Activated CD8-positive, alpha-beta memory T cell treated with anti-CD3 and anti-CD28 coated beads, Interleukin-2, amount 50 U/mL, for 48 hours (primary cell): ENCODE measurements around the gene ATP5PD.
"Not testable (repeated sequence)": the region's sequence is repeated elsewhere in the genome, so short reads cannot be mapped to it uniquely, and the experiment has no call there.

Experiments
- DNase-seq: peaks from one replicate; pipeline ENCODE4 v3.0.0-alpha.2; 2020

Gene ATP5PD

GRCh38 chr17:75048249-75048878, 1.6 kb upstream of the ATP5PD start:
- no peak for DNase-seq

GRCh38 chr17:75047398-75048098, 779 bp upstream of the ATP5PD start:
- no peak for DNase-seq

DNA sequence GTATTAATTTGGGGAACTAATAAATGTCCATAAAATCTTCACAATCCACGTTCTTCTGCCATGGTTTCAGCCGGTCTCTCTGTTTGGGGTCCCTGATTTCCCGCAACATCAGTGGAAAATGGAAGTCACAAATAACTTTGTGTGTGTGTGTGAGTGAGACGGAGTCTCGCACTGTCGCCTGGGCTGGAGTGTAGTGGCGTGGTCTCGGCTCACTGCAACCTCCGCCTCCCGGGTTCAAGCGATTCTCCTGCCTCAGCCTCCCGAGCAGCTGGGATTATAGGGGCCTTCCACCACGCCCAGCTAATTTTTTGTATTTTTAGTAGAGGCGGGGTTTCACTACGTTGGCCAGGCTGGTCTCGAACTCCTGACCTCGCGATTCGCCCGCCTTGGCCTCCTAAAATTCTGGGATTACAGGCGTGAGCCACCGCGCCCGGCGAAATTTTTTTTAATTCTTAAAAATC, 793 bp downstream of the ATP5PD start:
- peak; percentile 71 for DNase-seq

DNA sequence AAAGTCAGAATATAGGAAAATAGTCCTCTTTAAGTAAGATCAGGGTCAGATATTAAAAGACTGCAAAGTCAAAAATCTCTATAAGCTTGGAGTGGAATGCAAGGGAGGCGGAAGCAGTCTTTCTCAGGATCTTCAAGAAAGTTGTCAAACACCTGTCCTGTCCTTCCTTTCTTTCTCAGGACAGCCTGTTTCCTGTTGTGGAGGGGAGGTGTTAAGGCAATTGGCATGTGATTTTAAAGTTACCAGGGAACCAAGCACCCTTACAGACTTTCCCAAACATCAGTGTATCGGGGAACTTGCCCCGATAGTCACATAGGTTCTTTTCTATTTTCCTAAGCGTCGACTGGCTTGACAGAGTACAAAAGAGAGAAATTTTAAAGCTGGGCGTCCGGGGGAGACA, 2.1 kb downstream of the ATP5PD start:
- DNase-seq, result no peak

DNA sequence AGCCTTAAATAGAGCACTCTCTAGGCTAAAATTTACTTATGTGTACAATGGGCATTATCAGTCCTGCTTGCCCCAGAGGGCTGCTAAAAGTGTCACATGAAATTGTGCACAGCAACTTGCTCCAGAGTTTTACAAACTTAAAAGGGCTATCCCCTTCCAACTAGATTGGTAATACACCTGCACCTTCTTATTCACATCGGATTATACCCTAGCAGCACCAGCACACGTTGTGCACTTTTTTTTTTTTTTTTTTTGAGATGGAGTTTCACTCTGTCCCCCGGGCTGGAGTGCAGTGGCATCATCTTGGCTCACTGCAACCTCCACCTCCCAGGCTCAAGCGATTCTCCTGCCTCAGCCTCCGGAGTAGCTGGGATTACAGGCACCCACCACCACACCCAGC, 3.0 kb downstream of the ATP5PD start:
- not testable (repeated sequence) for DNase-seq

DNA sequence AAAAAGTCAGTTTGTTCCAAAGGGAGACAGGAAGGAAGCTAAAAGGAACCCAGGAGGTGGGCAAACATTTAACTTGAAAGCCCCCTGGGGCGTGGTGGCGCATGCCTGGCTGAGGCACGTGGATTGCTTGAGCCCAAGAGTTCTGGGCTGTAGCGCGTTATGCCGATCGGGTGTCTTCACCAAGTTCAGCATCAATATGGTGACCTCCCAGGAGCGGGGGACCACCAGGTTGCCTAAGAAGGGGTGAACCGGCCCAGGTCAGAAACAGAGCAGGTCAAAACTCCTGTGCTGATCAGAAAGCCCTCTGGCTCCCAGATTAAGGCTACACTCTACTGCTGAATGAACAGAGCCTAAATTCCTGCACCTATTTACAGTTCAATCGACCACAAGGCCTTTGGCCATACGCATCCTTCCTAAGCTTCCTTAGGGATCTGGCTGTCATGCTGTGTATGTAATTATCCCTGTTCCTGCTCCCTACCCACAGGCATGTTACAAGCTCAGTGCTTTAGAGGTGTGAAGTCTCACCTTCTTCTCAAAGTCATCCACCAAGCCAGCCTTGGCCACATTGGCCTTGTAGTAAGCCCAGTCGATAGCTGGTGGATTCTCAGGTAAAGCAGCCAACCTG, 5.0 kb downstream of the ATP5PD start:
- no peak for DNase-seq

GRCh38 chr17:75039238-75039637, 7.5 kb downstream of the ATP5PD start:
- DNase-seq, result no peak

DNA sequence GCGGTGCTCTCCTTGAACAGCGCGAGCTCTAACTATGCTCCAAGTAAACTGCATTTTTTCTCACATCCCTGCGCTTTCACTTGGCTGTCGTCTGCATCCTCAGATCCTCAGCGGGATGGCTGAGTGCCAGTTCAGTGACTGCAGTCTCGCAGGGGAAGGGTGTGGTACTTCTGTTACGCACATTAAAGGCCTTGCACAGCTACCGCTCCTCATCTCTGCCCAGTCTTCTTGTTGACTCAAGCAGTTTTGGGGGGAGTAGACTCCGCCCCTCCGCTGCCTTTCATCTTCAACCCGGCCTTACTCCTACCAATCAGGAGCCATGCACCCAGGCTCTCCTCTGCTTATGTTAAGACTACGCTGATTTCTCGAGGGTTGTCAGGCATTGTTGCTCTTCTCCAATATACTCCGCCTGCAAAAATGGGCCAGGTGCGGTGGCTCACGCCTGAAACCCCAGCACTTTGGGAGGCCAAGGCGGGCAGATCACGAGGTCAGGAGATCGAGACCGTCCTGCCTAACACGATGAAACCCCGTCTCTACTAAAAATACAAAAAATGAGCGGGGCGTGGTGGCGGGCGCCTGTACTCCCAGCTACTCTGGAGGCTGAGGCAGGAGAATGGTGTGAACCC, 10.0 kb downstream of the ATP5PD start:
- peak; percentile 79 for DNase-seq

DNA sequence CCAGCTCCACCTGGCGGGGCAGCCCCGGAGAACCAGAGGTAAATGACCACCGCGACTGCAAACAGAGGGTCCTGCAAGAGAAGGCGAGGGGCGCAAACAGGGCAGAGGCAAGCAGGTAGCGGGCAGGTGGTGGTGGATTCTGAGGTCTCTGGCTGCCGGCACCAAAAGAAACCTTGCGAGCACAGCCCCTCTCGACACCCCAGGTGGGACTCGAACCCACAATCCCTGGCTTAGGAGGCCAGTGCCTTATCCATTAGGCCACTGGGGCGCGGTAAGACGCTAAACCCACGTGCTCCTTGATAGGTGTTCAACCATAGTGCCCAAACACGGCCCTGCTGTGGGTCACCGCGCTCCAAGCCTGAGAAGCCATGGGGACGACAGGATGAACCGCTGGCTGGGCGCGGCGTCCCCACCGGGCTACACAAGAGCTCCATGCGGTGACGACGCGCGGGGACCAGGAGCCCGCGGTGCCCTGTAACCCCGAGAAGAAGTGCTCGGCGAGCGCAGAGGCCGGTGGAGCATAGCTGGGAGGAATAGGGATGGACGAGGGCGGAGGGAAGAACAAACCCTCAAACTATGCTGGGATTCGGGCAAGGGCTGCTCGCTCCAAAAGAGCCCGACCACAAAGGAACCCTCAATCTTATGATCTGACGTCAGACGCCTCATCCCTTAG, 12.4 kb downstream of the ATP5PD start:
- peak; percentile 100 for DNase-seq

- peak; percentile 100 for DNase-seq
These were observed 13.2 kb downstream of the ATP5PD start for GRCh38 chr17:75033346-75034235.

GRCh38 chr17:75032720-75033280, 14.0 kb downstream of the ATP5PD start:
- no peak for DNase-seq

DNA sequence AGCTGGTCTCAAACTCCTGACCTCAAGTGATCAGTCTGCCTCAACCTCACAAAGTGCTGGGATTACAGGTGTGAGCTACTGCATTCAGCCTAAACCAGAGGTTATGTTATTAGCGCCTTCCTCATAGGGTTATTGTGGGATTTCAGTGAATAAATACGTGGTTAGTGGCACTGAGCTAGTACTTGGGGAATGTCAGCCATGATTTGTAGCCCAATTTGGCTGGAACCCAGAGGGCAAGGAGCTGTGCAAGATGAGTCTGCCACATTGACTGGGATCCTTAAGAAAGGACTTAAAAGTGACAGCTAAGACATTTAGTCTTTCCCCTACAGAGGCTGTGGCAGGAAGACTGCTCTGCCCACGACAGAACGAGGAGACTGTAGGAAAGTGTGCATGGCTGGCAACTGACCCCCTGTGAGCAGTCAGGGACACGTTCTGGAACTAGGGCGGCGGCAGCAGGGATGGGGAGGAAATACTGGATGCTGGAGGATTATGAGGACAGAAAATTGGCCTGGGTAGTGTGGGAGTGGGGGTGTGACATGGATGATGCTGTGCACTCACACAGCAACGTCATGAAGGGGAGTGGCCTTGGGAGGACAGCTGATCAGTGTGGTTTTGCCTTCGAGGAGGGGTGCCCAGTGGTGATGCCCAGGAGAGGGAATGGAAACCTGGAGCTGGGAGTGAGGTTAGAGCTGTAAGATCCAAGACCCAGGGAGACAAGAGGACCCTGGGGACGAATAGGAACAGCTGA, 14.6 kb downstream of the ATP5PD start:
- DNase-seq, result peak; percentile 77

DNA sequence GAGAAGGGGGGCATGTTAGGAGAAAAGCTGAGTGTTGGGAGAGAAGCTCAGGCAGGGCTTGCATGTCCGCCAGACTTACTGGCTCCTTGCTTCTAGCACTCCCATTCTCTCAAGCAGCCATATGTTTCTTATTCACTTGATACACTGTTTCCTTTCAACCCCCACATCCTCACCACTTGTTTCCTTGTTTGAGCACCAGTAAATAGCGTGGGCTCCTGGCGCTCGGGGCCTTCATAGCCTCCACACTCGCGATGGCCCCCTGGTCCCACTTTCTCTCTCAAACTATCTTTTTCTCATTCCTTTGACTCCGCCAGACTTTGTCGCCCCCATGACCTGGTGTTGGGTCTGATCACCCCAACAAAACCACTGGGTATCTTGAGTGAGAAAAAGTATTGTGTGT, 16.6 kb downstream of the ATP5PD start:
- DNase-seq, result no peak

GRCh38 chr17:75026650-75027049, 20.1 kb downstream of the ATP5PD start:
- not testable (repeated sequence) for DNase-seq

GRCh38 chr17:75025398-75025734, 21.4 kb downstream of the ATP5PD start:
- not testable (repeated sequence) for DNase-seq

- no peak for DNase-seq
These were observed 21.9 kb downstream of the ATP5PD start for GRCh38 chr17:75024686-75025397.

GRCh38 chr17:75020331-75021110, 26.2 kb downstream of the ATP5PD start:
- DNase-seq, result no peak

DNA sequence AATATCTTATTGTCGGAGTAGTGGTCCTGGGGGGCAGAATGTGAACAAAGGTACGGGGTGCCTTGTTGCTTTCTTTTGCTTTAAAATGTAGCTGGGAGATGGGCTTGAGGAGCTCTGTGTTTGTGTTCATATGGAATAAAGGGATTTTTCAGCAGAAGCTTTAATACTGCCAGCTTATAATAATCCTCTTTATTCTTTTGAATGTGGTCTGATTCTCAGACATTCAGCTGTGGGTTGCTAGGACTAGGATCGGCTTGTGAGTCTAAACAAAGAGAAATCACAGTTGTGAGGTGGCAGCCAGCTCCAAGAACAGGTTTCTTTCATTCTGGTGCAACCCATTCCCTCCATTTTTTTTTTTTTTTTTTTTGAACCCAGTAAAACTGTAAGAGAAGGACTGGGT, 27.1 kb downstream of the ATP5PD start:
- DNase-seq, result no peak

DNA sequence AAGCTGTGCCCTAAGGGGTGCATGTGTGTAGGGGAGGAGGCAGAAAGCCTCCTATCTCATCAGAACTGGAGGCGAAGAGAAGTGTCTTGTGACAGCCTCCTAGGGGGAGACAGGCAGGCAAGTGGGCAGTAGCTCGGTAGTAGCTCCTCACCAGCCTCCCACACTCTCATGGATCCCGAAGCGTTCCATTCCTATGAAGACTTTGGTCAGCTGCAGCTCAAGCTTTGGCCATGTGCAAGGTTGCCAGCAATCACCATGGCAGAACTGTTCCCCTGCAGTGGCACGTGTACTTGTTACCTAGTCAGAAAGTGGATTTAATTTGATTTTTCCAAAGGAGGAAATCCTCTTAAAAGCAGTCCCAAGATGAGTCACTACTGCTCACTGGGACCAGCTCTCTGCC, 27.6 kb downstream of the ATP5PD start:
- DNase-seq, result no peak
